ENCODE measurements around the gene PRR5L.

The PRR5L gene

DNA sequence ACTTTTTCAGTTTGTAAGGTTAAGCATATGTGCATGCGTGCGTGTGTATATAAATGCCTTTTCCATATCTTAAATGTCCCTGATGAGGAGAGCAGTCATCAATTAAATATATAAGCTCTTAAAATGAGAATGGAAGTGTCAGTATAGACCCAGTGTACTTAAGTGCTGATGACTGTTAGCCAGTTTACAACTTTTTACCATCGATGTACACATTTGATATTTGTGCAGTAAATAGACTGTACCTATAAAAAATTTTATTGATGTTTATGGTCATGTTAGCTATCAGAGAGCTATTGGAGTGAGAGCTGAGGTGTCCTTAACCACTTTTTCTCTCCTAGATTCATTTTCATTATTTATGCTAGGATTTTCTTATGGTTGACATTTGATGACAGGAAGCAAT lies 168.6 kb downstream of the PRR5L start:
- TF ChIP-seq, protein P1, sequence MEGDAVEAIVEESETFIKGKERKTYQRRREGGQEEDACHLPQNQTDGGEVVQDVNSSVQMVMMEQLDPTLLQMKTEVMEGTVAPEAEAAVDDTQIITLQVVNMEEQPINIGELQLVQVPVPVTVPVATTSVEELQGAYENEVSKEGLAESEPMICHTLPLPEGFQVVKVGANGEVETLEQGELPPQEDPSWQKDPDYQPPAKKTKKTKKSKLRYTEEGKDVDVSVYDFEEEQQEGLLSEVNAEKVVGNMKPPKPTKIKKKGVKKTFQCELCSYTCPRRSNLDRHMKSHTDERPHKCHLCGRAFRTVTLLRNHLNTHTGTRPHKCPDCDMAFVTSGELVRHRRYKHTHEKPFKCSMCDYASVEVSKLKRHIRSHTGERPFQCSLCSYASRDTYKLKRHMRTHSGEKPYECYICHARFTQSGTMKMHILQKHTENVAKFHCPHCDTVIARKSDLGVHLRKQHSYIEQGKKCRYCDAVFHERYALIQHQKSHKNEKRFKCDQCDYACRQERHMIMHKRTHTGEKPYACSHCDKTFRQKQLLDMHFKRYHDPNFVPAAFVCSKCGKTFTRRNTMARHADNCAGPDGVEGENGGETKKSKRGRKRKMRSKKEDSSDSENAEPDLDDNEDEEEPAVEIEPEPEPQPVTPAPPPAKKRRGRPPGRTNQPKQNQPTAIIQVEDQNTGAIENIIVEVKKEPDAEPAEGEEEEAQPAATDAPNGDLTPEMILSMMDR (conservative IDR thresholded peaks at IDR 0.05; ENCODE audit: control insufficient read depth, insufficient read depth, low read depth, low read length) = no peak
- no peak for DNase-seq (ENCODE audit: low read depth)
- no peak overlapping the region for H3K4me3 ChIP-seq (ENCODE audit: control insufficient read depth, low read depth, low read length)

DNA sequence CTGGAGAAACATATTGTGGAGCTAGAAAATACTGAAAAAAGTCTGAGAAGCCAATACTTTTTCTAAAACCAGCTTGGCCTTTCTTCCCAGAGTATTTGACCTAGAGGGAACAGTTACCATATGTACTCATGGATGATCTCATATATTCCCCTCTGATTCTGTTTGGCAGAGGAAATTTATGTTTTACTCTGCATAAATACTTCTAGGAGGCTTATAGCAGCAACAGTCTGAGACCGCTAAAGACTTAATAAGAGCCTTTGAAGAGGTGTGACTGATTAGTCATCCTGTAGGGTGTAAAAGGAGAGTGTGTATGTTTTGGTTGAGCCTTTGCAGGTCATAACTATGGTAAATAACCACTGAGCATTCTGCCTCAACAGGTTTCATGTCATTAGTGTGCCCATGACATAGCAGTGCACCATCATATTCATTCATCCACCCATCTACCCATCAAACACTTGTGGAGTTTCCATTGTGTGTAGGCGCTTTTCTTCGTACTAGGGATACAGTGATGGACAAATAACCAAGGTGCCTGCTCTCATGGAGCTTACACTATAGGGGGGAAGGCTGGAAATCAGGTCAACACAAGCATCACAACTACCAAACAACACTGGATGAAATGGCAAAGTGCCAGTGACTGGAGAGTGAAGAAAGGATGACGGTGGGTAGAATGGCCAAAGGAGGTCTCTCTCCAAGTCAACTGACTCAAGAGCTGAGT lies 169.5 kb downstream of the PRR5L start:
- peak; percentile 24 for DNase-seq (ENCODE audit: low read depth)
- TF ChIP-seq, protein P1 (conservative IDR thresholded peaks at IDR 0.05; ENCODE audit: control insufficient read depth, insufficient read depth, low read depth, low read length) = no peak
- H3K4me3 ChIP-seq (ENCODE audit: control insufficient read depth, low read depth, low read length) = no peak overlapping the region

DNA sequence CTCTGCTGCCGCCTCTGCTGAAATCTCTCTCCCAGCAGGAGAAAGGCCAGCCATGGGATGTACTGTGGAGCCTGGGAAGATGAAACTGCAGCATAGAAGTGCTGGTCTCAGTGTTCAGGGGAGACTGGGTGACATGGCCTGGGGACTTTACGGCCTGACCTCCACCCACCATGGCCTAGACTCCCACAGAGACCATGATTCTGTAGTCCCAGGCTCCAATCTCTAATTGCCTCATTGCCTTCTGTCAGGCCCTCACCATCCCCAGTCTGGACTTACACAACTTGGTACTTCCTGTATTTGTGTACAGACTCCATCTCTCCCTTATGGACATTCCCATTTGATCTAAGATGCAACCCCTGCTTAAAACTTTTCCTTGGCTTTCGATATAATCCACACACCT lies 170.9 kb downstream of the PRR5L start:
- DNase-seq (ENCODE audit: low read depth) = no peak
- TF ChIP-seq, protein P1 (conservative IDR thresholded peaks at IDR 0.05; ENCODE audit: control insufficient read depth, insufficient read depth, low read depth, low read length) = no peak
- no peak overlapping the region for H3K4me3 ChIP-seq (ENCODE audit: control insufficient read depth, low read depth, low read length)

DNA sequence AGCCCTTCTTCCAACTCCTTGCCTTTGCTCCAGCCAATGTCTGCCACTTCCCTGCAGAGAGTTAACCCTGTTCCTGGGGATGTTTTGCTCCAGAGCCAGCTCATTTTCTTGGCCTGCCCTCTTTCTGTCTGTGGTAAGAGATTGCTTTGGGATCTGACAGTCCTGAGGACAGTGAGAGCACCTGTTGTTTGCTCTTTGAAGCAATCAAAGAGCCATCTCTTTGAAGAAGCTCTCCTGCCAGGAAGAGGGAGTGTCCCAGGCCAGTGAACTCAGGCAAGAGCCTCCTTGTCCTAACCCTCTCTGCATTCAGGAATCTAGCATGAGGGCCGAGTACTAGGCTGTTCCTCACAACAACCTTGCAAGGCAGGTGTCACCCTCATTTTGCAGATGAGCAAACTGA lies 171.8 kb downstream of the PRR5L start:
- no peak overlapping the region for H3K4me3 ChIP-seq (ENCODE audit: control insufficient read depth, low read depth, low read length)
- DNase-seq (ENCODE audit: low read depth) = no peak
- TF ChIP-seq, protein P1 (conservative IDR thresholded peaks at IDR 0.05; ENCODE audit: control insufficient read depth, insufficient read depth, low read depth, low read length) = no peak

DNA sequence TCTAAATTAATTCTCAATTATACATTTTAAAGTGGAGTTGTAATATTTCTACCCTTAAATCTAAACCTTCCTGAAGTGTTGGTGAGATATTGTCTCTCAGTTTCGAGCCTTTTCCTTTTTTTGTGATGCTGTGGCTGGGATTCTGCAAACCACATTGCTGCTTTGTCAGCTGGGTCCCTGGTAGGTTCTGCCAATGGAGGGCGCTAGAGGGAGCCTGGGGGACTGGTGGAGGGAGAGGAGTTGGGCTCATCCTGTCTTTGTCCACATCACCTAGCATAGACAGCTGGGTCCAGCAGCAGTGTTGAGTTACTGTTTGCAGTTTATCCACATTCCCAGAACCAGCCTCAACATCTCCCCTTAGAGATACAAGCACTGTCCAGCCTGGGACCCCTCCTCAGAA lies 173.0 kb downstream of the PRR5L start:
- no peak overlapping the region for H3K4me3 ChIP-seq (ENCODE audit: control insufficient read depth, low read depth, low read length)
- TF ChIP-seq, protein P1 (conservative IDR thresholded peaks at IDR 0.05; ENCODE audit: control insufficient read depth, insufficient read depth, low read depth, low read length) = peak; percentile 46
- peak; percentile 14 for DNase-seq (ENCODE audit: low read depth)

DNA sequence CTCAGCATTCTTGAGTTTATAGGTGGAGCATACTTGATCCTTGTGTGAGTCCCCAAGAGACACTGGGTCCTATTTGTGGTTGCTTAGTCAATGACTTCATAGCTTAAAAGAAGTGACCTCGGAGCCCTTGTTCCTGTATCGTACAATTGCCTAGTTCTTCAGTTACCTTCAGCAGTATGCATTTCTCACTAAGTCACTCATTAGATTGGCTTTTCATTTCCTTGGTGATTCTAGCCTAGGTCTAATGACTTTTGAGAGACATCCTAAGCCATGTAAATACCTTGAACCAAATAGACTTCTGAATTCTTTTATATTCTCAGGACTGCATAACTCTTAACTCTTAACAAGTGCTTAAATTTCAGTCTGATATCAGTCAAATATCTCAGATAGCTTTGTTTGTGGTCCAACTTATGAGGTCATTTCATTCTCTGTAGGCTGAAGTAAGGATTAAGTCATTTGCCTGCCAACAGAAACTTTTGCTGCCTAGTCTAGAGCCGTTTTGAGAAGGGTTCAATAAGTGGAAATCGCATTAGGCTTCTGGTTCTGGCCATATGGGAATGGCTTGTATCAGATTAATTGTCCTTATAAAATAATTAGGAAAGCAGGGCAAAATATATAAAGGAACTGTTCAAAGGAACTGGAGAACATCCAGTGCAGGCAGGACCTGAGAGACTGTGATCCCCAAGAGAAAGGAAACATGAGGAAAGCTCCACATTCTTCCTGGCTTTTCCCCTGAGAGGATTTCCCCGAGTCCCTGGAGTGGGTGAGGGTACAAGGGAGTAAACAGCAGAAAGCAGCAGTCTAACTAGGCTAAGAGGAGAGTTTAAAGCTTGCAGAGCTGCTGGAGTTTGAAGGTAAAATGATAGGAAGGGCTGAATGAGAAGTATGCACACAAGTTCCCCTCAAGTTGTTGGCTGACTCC lies 174.1 kb downstream of the PRR5L start:
- peak; percentile 51 for DNase-seq (ENCODE audit: low read depth)
- no peak overlapping the region for H3K4me3 ChIP-seq (ENCODE audit: control insufficient read depth, low read depth, low read length)
- TF ChIP-seq, protein P1 (conservative IDR thresholded peaks at IDR 0.05; ENCODE audit: control insufficient read depth, insufficient read depth, low read depth, low read length) = no peak

Data from fibroblast of mammary gland (primary cell).